Measurements from ENCODE around the gene CAMKK1. TPM values are rescaled to one million over a fixed set of nuclear protein-coding genes. Genes with fewer than 3 reads are reported as not detected.
A peak's percentile ranks its signal among the peaks of the same experiment; 100 is the strongest.
"Not testable (repeated sequence)": the region's sequence is repeated elsewhere in the genome, so short reads cannot be mapped to it uniquely, and the experiment has no call there.

CAMKK1 gene
- total and polyA plus RNA-seq, 2 donors (not counting 3 experiments of a cell fraction or from before 2014, with no cell fraction given): 4.5 to 6.1 TPM

DNA sequence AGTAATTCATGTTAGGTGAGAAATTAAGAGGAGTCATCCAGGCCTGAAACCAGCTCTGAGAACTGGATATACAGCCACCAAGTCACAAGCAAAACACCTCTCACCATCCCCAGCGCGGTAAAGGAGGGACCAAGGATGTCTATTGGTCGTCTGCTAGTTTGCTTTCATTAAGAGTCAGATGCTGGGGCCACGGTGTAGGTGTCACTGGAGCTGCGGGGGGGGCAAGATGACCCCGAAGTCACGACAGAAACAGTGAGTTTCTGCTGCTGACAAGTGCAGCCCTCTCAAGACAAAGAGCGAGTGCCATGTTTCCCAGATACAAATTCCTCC, 47.6 kb downstream of the CAMKK1 start:
- POLR2A ChIA-PET: no interaction called here
- H3K4me3 ChIP-seq (replicated peaks in 1 of 3; ENCODE audit: insufficient read depth in 1 of 3, low read depth in 1 of 3, low read length in 3 of 3): peak overlapping the region; percentile 75 to 97 (median 79)
- peaks cover 9% of the 10 kb centered on the region for H3K4me1 ChIP-seq (ENCODE audit: control insufficient read depth, extremely low read depth, insufficient read depth, low read length)
- peaks cover 35% of the 10 kb centered on the region for H3K79me2 ChIP-seq (ENCODE audit: control insufficient read depth, insufficient read depth, low read length)
- H3K27me3 ChIP-seq (ENCODE audit: control insufficient read depth in 2 of 2, insufficient read depth in 2 of 2, low read length in 2 of 2): no peaks in the 10 kb centered on the region
- FAIRE-seq (no peak), DNase-seq (ENCODE audit: low read depth, low spot score) (peak; percentile 39)
- H2AFZ ChIP-seq (ENCODE audit: low read depth, low read length): no peak overlapping the region
- CTCF ChIA-PET: interaction anchor here (0.7 to 5.4 kb wide), 10 partner anchors 8 to 108 kb away, joined by 4 to 63 read pairs (median 4); partner anchors contain the start of gene CAMKK1
- no peaks in the 10 kb centered on the region for H3K9me3 ChIP-seq (replicated peaks; ENCODE audit: control insufficient read depth, insufficient read depth, low read length)
- BruUV-seq (replicated peaks): no TSS peak
- H3K9me1 ChIP-seq (replicated peaks; ENCODE audit: control insufficient read depth, extremely low read depth, insufficient read depth, low read length): no peaks in the 10 kb centered on the region
- TF ChIP-seq JUN (IDR thresholded peaks at IDR 0.05; ENCODE audit: borderline replicate concordance, insufficient read depth, insufficient read length, low read depth) (no peak), EZH2 (IDR thresholded peaks at IDR 0.05; ENCODE audit: borderline replicate concordance, low read depth, low read length, severe bottlenecking) (no peak), POLR2A (IDR thresholded peaks at IDR 0.05; ENCODE audit: low read depth, low read length) (no peak), MYC (IDR thresholded peaks at IDR 0.05; ENCODE audit: low read depth, low read length) (no peak), POLR2AphosphoS5 (IDR thresholded peaks at IDR 0.05; ENCODE audit: insufficient read depth, low read depth, low read length) (no peak), FOS (IDR thresholded peaks at IDR 0.05; ENCODE audit: borderline replicate concordance, insufficient read depth, low read length) (no peak), GATA2 (IDR thresholded peaks at IDR 0.05; ENCODE audit: insufficient read depth, insufficient read length, low read depth, low read length) (no peak)
- TF ChIP-seq, protein P1, sequence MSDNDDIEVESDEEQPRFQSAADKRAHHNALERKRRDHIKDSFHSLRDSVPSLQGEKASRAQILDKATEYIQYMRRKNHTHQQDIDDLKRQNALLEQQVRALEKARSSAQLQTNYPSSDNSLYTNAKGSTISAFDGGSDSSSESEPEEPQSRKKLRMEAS (IDR thresholded peaks at IDR 0.05; ENCODE audit: insufficient read depth, insufficient read length): no peak
- TF ChIP-seq, protein P2, sequence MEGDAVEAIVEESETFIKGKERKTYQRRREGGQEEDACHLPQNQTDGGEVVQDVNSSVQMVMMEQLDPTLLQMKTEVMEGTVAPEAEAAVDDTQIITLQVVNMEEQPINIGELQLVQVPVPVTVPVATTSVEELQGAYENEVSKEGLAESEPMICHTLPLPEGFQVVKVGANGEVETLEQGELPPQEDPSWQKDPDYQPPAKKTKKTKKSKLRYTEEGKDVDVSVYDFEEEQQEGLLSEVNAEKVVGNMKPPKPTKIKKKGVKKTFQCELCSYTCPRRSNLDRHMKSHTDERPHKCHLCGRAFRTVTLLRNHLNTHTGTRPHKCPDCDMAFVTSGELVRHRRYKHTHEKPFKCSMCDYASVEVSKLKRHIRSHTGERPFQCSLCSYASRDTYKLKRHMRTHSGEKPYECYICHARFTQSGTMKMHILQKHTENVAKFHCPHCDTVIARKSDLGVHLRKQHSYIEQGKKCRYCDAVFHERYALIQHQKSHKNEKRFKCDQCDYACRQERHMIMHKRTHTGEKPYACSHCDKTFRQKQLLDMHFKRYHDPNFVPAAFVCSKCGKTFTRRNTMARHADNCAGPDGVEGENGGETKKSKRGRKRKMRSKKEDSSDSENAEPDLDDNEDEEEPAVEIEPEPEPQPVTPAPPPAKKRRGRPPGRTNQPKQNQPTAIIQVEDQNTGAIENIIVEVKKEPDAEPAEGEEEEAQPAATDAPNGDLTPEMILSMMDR (IDR thresholded peaks at IDR 0.05; ENCODE audit: extremely low read depth in 1 of 2, insufficient read depth in 1 of 2, low read depth in 1 of 2, low read length in 2 of 2): no peak
- H3K36me3 ChIP-seq (ENCODE audit: control insufficient read depth in 2 of 2, extremely low read depth in 1 of 2, insufficient read depth in 2 of 2, low read length in 2 of 2): peaks cover 3 to 8% of the 10 kb centered on the region in 2 experiments
- H3K27ac ChIP-seq (ENCODE audit: insufficient read depth, low read depth, low read length): no peak overlapping the region
- peak overlapping the region; percentile 96 for H3K4me2 ChIP-seq (ENCODE audit: insufficient read depth, low read length)
- H4K20me1 ChIP-seq (replicated peaks; ENCODE audit: control insufficient read depth, extremely low read depth, insufficient read depth, low read length): no peaks in the 10 kb centered on the region
- dilution Hi-C loops (cut with MboI; ENCODE audit: extremely low pct_ligation_motif_present, low sequenced_read_pairs) (no loop called here), intact Hi-C loops (cut with micrococcal nuclease) (loop anchor here (5.0 kb wide), 1 partner anchor 108 kb away; no protein-coding TSS in a partner anchor)
- H3K9ac ChIP-seq (replicated peaks; ENCODE audit: extremely low read depth, insufficient read depth, low read length): peak overlapping the region; percentile 93

DNA sequence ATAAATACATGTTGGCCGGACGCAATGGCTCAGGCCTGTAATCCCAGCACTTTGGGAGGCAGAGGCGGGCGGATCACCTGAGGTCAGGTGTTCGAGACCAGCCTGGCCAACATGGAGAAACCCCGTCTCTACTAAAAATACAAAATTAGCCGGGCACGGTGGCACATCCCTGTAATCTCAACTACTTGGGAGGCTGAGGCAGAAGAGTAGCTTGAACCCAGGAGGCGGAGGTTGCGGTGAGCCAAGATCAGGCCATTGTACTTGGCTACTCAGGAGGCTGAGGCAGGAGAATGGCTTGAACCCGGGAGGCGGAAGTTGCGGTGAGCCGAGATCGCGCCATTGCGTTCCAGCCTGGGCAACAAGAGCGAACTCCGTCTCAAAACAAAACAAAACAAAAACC, 48.3 kb downstream of the CAMKK1 start:
- H3K9me3 ChIP-seq (replicated peaks; ENCODE audit: control insufficient read depth, insufficient read depth, low read length); dilution Hi-C loops (cut with MboI; ENCODE audit: extremely low pct_ligation_motif_present, low sequenced_read_pairs); H3K4me3 ChIP-seq (replicated peaks in 1 of 3; ENCODE audit: insufficient read depth in 1 of 3, low read depth in 1 of 3, low read length in 3 of 3); H3K9me1 ChIP-seq (replicated peaks; ENCODE audit: control insufficient read depth, extremely low read depth, insufficient read depth, low read length); intact Hi-C loops (cut with micrococcal nuclease); H4K20me1 ChIP-seq (replicated peaks; ENCODE audit: control insufficient read depth, extremely low read depth, insufficient read depth, low read length); H3K27ac ChIP-seq (ENCODE audit: insufficient read depth, low read depth, low read length); FAIRE-seq; DNase-seq (ENCODE audit: low read depth, low spot score); POLR2A ChIA-PET; H2AFZ ChIP-seq (ENCODE audit: low read depth, low read length); H3K27me3 ChIP-seq (ENCODE audit: control insufficient read depth in 2 of 2, insufficient read depth in 2 of 2, low read length in 2 of 2); H3K4me1 ChIP-seq (ENCODE audit: control insufficient read depth, extremely low read depth, insufficient read depth, low read length); H3K9ac ChIP-seq (replicated peaks; ENCODE audit: extremely low read depth, insufficient read depth, low read length): not testable (repeated sequence)
- BruUV-seq (replicated peaks): TSS peak; percentile 36
- H3K36me3 ChIP-seq (ENCODE audit: control insufficient read depth in 2 of 2, extremely low read depth in 1 of 2, insufficient read depth in 2 of 2, low read length in 2 of 2): peaks cover 3 to 14% of the 10 kb centered on the region in 2 experiments
- CTCF ChIA-PET: interaction anchor here (1.0 to 5.4 kb wide), 14 partner anchors 17 to 796 kb away, joined by 3 to 63 read pairs (median 4); partner anchors contain the start of genes CAMKK1, HASPIN and ITGAE
- H3K4me2 ChIP-seq (ENCODE audit: insufficient read depth, low read length): peak overlapping the region; percentile 96
- peaks cover 37% of the 10 kb centered on the region for H3K79me2 ChIP-seq (ENCODE audit: control insufficient read depth, insufficient read depth, low read length)

All from endothelial cell of umbilical vein (primary cell).